HG02840 (cell line): Measurements from ENCODE around the gene TGIF2.
"Not testable (repeated sequence)": the region's sequence is repeated elsewhere in the genome, so short reads cannot be mapped to it uniquely, and the experiment has no call there.

Experiments
- ATAC-seq: cut with Tn5 transposase; IDR thresholded peaks from one replicate; pipeline ENCODE4 v1.9.1; 2021; ENCODE audit warnings: mild to moderate bottlenecking, moderate library complexity, moderate number of reproducible peaks; ENCODE audit not compliant: unreplicated experiment, low FRiP score

The TGIF2 gene

GRCh38 chr20:36546111-36546736 lies 27.2 kb upstream of the TGIF2 start:
- ATAC-seq = no peak

- ATAC-seq = no peak
Measured at GRCh38 chr20:36547186-36548005, 26.0 kb upstream of the TGIF2 start.

- no peak for ATAC-seq
Measured at GRCh38 chr20:36548006-36548315, 25.4 kb upstream of the TGIF2 start.

- ATAC-seq = no peak
Measured at GRCh38 chr20:36548704-36549627, 24.4 kb upstream of the TGIF2 start.

GRCh38 chr20:36549628-36549941 lies 23.8 kb upstream of the TGIF2 start:
- no peak for ATAC-seq

- ATAC-seq = no peak
Measured at GRCh38 chr20:36549942-36550789, 23.2 kb upstream of the TGIF2 start.

- no peak for ATAC-seq
Measured at GRCh38 chr20:36550790-36551299, 22.6 kb upstream of the TGIF2 start.

- no peak for ATAC-seq
Measured at GRCh38 chr20:36555248-36555647, 18.1 kb upstream of the TGIF2 start.

- no peak for ATAC-seq
Measured at GRCh38 chr20:36562724-36563123, 10.7 kb upstream of the TGIF2 start.

- ATAC-seq = no peak
Measured at GRCh38 chr20:36563374-36563773, 10.0 kb upstream of the TGIF2 start.

- not testable (repeated sequence) for ATAC-seq
Measured at GRCh38 chr20:36564078-36564725, 9.2 kb upstream of the TGIF2 start.

- not testable (repeated sequence) for ATAC-seq
Measured at GRCh38 chr20:36564726-36565121, 8.7 kb upstream of the TGIF2 start.

- no peak for ATAC-seq
Measured at GRCh38 chr20:36565520-36565919, 7.9 kb upstream of the TGIF2 start.

GRCh38 chr20:36569847-36570429 lies 3.5 kb upstream of the TGIF2 start:
- no peak for ATAC-seq

GRCh38 chr20:36571564-36572504 lies 1.6 kb upstream of the TGIF2 start:
- ATAC-seq = no peak

GRCh38 chr20:36572701-36573102 lies 695 bp upstream of the TGIF2 start:
- ATAC-seq = peak; percentile 4

- ATAC-seq = no peak
Measured at GRCh38 chr20:36573798-36574365, 485 bp downstream of the TGIF2 start.
